ENCODE data around the gene GRID1.

The GRID1 gene

DNA sequence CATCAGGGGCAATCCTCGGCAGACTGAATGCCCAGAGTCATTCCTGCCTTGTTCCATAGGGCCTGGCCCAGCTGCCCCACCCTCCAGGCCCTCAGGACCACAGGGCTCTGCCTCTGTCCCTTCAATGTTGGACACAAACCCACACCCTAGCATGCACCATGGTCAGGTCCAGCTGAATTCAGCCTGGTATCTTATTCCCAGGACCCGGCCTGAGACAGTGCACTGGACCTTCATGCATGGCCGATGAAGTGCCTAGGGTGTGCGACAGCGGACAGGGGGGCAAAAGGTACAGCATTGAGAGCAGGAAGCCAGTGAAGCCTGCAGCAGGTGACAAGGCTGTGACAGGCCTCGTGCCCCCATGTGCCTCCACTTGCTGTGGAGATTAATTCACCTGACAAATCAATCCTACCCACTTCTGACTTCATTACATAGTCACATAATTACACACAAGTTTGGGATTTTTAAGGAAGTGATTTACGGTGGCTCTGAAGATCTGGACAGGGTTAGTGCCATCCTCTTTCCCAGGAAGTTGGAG lies 261.9 kb downstream of the GRID1 start:
- TF ChIP-seq, protein P1, sequence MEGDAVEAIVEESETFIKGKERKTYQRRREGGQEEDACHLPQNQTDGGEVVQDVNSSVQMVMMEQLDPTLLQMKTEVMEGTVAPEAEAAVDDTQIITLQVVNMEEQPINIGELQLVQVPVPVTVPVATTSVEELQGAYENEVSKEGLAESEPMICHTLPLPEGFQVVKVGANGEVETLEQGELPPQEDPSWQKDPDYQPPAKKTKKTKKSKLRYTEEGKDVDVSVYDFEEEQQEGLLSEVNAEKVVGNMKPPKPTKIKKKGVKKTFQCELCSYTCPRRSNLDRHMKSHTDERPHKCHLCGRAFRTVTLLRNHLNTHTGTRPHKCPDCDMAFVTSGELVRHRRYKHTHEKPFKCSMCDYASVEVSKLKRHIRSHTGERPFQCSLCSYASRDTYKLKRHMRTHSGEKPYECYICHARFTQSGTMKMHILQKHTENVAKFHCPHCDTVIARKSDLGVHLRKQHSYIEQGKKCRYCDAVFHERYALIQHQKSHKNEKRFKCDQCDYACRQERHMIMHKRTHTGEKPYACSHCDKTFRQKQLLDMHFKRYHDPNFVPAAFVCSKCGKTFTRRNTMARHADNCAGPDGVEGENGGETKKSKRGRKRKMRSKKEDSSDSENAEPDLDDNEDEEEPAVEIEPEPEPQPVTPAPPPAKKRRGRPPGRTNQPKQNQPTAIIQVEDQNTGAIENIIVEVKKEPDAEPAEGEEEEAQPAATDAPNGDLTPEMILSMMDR (conservative IDR thresholded peaks at IDR 0.05; ENCODE audit: control insufficient read depth, insufficient read depth, low read depth, low read length): no peak
- H3K4me3 ChIP-seq (ENCODE audit: control insufficient read depth, low read depth, low read length): no peak overlapping the region
- DNase-seq (ENCODE audit: low read depth): no peak

DNA sequence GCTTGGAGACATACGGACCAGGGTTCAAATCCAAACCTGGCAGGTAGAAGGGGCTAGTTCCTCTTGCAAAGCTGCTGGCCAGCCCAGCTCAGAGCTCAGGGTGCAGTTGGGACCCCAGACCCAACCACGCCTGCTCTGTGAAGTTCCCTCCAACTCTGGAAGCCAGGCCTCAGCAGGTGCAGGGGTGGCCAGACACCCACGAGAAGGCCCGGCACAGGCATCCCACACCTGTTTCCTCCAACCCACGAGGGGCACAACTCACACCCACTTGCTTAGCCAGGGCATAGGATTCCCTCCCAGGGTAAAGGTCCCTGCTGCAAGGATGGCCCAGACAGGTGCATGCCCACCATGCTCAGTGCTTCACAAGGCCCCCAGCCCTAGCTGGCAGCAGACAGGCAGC lies 262.4 kb downstream of the GRID1 start:
- TF ChIP-seq, protein P1 (conservative IDR thresholded peaks at IDR 0.05; ENCODE audit: control insufficient read depth, insufficient read depth, low read depth, low read length): no peak
- no peak overlapping the region for H3K4me3 ChIP-seq (ENCODE audit: control insufficient read depth, low read depth, low read length)
- no peak for DNase-seq (ENCODE audit: low read depth)

DNA sequence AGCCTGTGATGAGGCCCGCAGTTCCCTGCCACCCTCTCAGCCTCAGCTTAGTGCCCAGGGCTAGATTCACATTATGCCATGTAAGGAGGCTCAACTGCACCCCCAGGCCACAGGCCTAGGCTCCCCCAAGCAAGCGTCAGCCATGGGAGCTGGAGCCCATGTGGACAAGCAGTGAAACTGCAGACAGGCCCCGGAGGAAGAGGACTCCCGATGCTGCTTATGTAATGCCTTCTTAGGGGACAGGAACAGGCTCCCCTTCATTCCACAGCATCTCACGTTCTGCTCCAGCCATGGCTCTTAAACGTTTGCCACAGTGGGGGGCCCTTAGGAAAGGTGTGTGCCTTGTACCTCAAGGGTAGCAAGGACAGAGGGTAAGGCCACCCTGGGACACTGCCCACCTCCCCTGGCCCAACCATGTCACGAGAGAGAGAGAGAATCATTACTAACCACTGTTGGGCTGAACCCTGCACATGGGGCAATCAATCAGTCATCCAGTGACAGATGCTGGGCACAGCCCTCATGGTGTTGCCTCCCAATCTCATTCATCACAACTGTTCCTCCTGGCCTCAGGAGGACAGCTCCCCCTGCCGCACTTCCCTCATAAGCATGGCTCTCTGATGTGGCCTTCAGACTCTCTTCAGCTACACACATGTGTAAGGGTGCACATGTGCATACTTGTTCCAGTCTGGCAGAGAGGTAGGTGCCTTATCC lies 263.0 kb downstream of the GRID1 start:
- H3K4me3 ChIP-seq (ENCODE audit: control insufficient read depth, low read depth, low read length): no peak overlapping the region
- DNase-seq (ENCODE audit: low read depth): no peak
- TF ChIP-seq, protein P1 (conservative IDR thresholded peaks at IDR 0.05; ENCODE audit: control insufficient read depth, insufficient read depth, low read depth, low read length): no peak

DNA sequence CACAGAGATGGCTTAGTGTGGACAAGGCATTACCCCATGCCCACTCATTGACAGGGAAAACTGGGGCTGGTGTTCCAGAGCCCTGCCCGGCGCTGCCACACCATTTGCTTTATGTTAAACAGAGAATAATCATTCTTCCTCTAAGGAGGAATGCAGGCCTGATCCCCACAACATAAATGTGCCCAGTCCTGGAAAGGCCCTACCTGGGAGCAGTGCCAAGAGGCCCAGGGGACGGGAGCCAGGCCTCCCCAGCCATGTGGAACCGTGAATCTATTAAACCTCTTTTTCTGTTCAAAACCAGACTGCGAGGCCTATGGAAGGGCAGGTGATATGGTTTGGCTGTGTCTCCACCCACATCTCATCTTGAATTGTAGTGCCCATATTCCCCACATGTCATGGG lies 264.1 kb downstream of the GRID1 start:
- no peak for DNase-seq (ENCODE audit: low read depth)
- no peak overlapping the region for H3K4me3 ChIP-seq (ENCODE audit: control insufficient read depth, low read depth, low read length)
- TF ChIP-seq, protein P1 (conservative IDR thresholded peaks at IDR 0.05; ENCODE audit: control insufficient read depth, insufficient read depth, low read depth, low read length): no peak

DNA sequence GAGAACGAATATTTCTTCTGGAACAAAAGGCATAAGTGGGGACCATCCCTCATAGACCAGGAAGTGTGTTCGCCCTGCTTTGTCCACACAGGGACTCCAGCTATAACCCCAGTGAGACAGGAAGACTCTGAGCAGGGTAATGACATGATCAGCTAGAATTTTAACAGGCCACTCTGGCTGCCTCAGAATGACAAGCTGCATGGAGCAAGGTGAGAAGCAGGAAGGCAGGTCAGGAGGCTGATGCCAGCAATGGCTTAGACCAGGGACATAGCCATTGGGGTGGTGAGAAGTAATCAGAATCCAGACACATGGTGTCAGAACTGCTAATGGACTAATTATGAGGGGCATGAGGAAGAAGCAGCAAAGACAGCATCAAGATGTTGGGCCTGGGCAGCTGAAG lies 264.6 kb downstream of the GRID1 start:
- no peak overlapping the region for H3K4me3 ChIP-seq (ENCODE audit: control insufficient read depth, low read depth, low read length)
- DNase-seq (ENCODE audit: low read depth): no peak
- TF ChIP-seq, protein P1 (conservative IDR thresholded peaks at IDR 0.05; ENCODE audit: control insufficient read depth, insufficient read depth, low read depth, low read length): no peak

DNA sequence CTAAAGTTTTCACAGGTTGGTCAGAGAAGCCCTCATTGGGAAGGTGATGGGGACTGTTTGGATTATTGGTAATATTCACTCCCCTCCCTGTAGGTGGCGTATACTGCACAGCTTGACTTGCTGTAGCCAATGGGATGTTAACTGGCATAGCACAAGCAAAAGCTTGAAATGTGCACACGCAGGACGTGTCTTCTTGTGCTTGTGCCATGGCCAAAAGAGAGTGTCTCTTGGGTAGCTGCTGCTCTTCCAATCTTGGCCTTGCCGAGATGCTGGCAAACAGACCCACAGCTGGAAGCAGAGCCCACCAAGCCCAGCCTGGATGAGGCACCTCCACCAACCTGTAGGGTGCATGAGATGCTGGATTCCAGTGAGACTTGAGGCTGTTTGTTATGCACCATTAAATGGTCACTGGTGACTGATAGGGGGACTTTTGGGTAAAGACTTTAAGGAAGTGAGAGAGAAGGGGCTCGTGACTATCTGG lies 266.0 kb downstream of the GRID1 start:
- DNase-seq (ENCODE audit: low read depth): peak; percentile 22
- TF ChIP-seq, protein P1 (conservative IDR thresholded peaks at IDR 0.05; ENCODE audit: control insufficient read depth, insufficient read depth, low read depth, low read length): peak; percentile 52
- no peak overlapping the region for H3K4me3 ChIP-seq (ENCODE audit: control insufficient read depth, low read depth, low read length)

All from fibroblast of mammary gland (primary cell).